Large intestine (tissue), 3 donors: ENCODE results near the gene CCS. TPM values are rescaled to one million over a fixed set of nuclear protein-coding genes. Genes with fewer than 3 reads are reported as not detected.

ENCODE experiments used
- DNase-seq, 2 donors: peaks; one replicate each; pipeline versions ENCODE4 v3.0.0 to v3.0.0-alpha.2; 2013
- H3K27ac ChIP-seq: one replicate; pipeline ENCODE4 v1.5.1; 2013; ENCODE audit warnings: low read length
- H3K27me3 ChIP-seq: 2 replicates; pipeline ENCODE4 v1.6.1; 2013; ENCODE audit warnings: low read length; ENCODE audit not compliant: control insufficient read depth, insufficient read depth
- H3K36me3 ChIP-seq: 2 replicates; pipeline ENCODE4 v1.6.1; 2013; ENCODE audit warnings: low read length; ENCODE audit not compliant: control insufficient read depth, insufficient read depth
- H3K4me1 ChIP-seq: one replicate; pipeline ENCODE4 v1.6.1; 2013; ENCODE audit warnings: low read length; ENCODE audit not compliant: control insufficient read depth, insufficient read depth
- H3K4me3 ChIP-seq: one replicate; pipeline ENCODE4 v1.5.1; 2013; ENCODE audit warnings: low read length
- H3K9me3 ChIP-seq: one replicate; pipeline ENCODE4 v1.6.1; 2013; ENCODE audit warnings: mild to moderate bottlenecking, low read depth, low read length, moderate library complexity; ENCODE audit not compliant: control insufficient read depth
- WGBS: methylation state at CpG from one replicate; pipeline ENCODE4 v1.1.5; 2013; ENCODE audit warnings: low lambda C conversion rate; ENCODE audit not compliant: insufficient coverage; 5-methylcytosine and 5-hydroxymethylcytosine counted together
- polyA plus RNA-seq: library from polyadenylated mRNA; unstranded; fragments of 120-200 nt; gene quantifications from one replicate; pipeline ENCODE4 v1.2.1, GENCODE V29; 2013

Gene CCS
- polyA plus RNA-seq, 1 donor = 55.8 TPM

DNA sequence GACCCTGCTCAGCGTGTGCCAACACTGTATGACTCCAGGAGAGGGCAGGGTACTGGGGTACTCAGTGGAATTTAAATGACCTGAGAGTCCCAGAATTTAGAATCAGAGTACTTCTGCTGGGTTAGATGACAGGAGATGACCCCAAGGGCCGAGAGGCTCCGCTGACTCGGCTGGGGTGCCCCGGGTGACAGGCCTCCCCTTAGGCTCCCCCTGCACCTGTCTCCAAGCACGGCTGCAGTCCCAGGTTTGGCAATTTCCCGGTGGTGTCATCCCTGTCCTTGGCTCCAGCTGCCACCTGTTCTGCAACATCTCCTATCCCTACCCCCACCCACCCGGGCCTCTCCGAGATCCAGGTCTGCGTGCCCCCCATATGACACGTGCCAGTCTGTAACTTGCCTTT, 44.9 kb upstream of the CCS start:
- Histone ChIP-seq H3K27me3 (peaks cover 8% of the 10 kb centered on the region), H3K4me3 (no peak overlapping the region), H3K36me3 (no peaks in the 10 kb centered on the region), H3K27ac (no peak overlapping the region), H3K9me3 (no peaks in the 10 kb centered on the region), H3K4me1 (peaks cover 28% of the 10 kb centered on the region)
- no peak for DNase-seq
- no CpG with 5 or more reads among the region's 11 CpGs for WGBS

DNA sequence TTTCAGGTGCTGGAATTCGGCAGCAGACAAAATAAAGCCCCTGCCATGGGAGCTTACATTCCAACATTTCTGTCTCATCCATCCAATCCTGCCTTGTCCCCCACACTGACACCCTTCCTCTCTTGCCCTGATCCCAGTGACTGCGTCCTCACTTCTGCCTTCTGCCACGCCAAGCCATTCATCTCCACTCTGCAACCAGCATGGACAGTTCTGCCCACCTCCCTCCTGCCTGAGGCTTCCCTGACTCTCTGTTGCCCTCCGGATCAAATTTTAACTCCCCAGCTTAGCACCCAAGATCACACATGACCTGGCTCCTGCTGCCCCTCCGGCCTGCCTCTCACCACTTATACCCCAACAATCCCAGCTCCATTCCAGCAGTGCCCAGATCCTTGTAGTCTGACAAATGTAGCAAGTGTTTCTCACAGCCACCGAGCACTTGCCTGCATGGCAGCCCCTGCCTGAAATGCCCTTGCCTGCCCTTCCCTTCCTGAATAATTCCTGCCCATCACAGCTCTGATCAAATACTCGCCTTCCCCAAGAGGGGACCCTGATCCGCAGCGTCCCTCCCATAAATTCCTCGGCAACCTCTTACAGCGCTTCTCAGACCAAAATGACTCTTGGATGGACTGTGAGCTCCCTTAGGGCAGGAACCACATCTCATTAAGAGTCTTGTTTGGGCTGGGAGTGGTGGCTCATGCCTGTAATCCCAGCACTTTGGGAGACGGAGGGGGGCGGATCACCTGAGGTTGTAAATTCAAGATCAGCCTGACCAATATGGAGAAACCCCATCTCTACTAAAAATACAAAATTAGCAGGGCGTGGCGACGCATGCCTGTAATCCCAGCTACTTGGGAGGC, 44.0 kb upstream of the CCS start:
- no peaks in the 10 kb centered on the region for H3K36me3 ChIP-seq
- DNase-seq = no peak
- peaks cover 8% of the 10 kb centered on the region for H3K27me3 ChIP-seq
- no peaks in the 10 kb centered on the region for H3K9me3 ChIP-seq
- H3K4me1 ChIP-seq = peaks cover 22% of the 10 kb centered on the region
- H3K27ac ChIP-seq = no peak overlapping the region
- no peak overlapping the region for H3K4me3 ChIP-seq
- no CpG with 5 or more reads among the region's 16 CpGs for WGBS

DNA sequence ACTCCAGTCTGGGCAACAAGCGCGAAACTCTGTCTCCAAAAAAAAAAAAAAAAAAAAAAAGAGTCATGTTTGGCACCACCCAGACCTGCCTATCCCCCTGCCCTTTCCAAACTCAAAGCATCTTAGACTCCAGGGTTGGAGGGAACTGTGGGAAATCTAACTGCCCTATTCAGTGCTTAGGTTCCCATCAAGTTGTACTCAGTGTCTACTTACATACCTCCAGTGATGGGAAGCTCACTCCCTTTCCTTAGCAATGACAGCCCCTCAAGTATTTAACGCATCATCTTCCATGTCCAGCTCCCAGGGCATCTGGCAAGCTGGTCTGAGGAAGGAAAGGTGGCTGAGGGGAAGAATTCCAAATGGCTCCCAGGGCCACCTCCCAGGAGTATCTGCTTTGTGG, 43.3 kb upstream of the CCS start:
- Histone ChIP-seq H3K4me3 (no peak overlapping the region), H3K27me3 (peaks cover 8% of the 10 kb centered on the region), H3K36me3 (no peaks in the 10 kb centered on the region), H3K9me3 (no peaks in the 10 kb centered on the region), H3K4me1 (peaks cover 19% of the 10 kb centered on the region), H3K27ac (no peak overlapping the region)
- WGBS = no CpG with 5 or more reads among the region's 3 CpGs
- no peak for DNase-seq

DNA sequence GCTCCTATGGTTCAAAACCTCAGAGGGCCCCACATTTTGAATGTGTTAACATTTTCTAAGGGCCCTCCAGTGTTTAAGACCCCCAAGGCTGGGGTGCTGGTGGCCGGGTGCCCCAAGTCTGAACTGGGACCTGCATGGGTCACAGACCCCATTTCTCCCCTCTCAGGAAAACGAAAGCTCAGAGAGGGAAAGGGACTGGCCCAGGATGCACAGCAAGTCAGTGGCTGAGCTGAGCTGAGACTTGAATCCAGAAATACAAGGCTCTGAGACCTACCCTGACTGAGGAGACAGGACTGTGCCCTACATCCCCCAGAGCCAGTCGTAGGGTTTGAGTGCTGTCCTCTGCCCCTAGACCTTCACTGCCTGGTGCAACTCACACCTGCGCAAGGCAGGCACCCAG, 42.1 kb upstream of the CCS start:
- no peaks in the 10 kb centered on the region for H3K9me3 ChIP-seq
- H3K36me3 ChIP-seq = no peaks in the 10 kb centered on the region
- H3K4me1 ChIP-seq = peaks cover 14% of the 10 kb centered on the region
- H3K27me3 ChIP-seq = peaks cover 8% of the 10 kb centered on the region
- no CpG with 5 or more reads among the region's 4 CpGs for WGBS
- H3K27ac ChIP-seq = no peak overlapping the region
- no peak for DNase-seq
- no peak overlapping the region for H3K4me3 ChIP-seq

DNA sequence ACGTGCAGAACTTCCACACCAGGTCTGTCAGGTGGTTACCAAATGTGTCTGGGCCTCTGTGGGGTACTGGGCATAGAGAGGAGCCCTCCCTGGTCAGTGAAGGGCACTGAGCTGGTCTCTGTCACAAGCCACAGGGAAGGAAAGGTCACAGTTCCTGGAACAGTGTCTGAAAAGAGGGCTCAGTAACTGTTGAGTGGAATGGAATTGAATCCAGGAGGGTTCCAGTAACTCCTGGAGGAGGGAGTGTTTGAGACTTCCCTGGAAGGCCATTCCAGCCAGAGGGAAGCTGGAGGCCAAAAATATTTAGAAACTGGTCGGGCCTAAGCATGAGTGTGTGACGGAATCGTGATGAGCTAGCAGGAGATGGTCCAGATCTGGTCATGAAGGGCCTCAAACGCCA, 38.4 kb upstream of the CCS start:
- Histone ChIP-seq H3K9me3 (peaks cover 2% of the 10 kb centered on the region), H3K4me1 (peaks cover 6% of the 10 kb centered on the region), H3K4me3 (no peak overlapping the region), H3K36me3 (no peaks in the 10 kb centered on the region), H3K27me3 (peaks cover 22% of the 10 kb centered on the region), H3K27ac (no peak overlapping the region)
- no peak for DNase-seq
- WGBS = no CpG with 5 or more reads among the region's 5 CpGs

DNA sequence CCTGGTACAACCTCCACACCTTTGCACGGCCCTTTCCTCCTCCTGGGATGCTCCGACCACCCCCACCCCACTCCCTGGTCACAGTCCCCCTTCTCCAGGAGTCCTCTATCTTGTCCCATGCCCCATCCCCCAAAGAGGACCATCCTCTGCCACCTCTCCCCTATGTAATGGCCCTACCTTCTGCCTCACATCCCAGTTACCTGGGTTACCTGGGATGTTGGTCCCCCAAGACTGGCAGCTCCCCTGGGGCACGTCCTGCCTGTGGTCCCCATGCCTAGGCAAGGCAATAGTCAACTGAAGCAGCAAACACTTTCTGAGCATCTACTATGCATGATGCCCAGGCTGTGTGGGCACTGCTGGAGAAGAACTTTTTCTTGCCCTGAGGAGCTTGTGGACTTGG, 37.6 kb upstream of the CCS start:
- Histone ChIP-seq H3K27me3 (peaks cover 25% of the 10 kb centered on the region), H3K4me3 (no peak overlapping the region), H3K9me3 (peaks cover 2% of the 10 kb centered on the region), H3K36me3 (no peaks in the 10 kb centered on the region), H3K27ac (no peak overlapping the region), H3K4me1 (peaks cover 6% of the 10 kb centered on the region)
- DNase-seq = no peak
- WGBS = no CpG with 5 or more reads among the region's 3 CpGs

DNA sequence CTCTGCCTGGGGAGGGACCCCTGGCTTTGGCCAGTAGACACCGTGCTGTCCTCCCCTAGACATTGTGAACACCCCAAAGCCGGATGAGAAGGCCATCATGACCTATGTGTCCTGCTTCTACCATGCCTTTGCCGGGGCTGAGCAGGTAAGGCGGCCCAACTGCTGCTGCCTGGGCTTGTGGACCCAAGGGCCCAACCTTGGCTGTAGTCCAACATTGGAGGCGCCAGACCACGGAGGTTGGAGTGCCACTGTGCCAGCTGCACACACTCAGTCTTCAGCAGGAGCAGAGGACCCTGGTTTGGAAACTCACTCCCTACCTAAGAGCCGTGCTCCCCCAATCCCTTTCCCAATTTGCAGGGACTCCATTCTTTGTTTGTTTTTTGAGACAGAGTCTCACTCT, 36.9 kb upstream of the CCS start:
- H3K4me3 ChIP-seq = no peak overlapping the region
- 100% methylated on average over 1 of the region's 7 CpGs for WGBS
- peaks cover 6% of the 10 kb centered on the region for H3K4me1 ChIP-seq
- H3K27me3 ChIP-seq = peaks cover 25% of the 10 kb centered on the region
- DNase-seq = no peak
- H3K36me3 ChIP-seq = no peaks in the 10 kb centered on the region
- peaks cover 2% of the 10 kb centered on the region for H3K9me3 ChIP-seq
- H3K27ac ChIP-seq = no peak overlapping the region

DNA sequence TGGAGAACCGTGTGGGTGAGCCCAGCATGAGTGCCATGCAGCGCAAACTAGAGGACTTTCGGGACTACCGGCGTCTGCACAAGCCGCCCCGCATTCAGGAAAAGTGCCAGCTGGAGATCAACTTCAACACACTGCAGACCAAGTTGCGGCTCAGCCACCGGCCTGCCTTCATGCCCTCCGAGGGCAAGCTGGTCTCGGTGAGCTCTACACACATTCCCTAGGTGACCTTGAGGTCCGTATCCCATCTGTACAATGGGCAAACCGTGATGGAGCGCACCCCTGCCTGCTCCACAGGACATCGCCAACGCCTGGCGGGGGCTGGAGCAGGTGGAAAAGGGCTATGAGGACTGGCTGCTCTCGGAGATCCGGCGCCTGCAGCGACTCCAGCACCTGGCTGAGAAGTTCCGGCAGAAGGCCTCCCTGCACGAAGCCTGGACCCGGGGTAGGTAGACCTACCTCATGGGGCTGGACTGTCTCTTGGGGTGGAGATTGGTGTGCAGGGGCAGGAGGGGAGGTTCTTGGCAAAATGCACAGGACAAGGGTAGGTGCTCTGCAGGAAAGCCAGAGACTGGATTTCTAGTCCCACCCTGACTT, 35.2 kb upstream of the CCS start:
- WGBS = 100% methylated on average over 1 of the region's 24 CpGs
- H3K27me3 ChIP-seq = peaks cover 25% of the 10 kb centered on the region
- DNase-seq = no peak

DNA sequence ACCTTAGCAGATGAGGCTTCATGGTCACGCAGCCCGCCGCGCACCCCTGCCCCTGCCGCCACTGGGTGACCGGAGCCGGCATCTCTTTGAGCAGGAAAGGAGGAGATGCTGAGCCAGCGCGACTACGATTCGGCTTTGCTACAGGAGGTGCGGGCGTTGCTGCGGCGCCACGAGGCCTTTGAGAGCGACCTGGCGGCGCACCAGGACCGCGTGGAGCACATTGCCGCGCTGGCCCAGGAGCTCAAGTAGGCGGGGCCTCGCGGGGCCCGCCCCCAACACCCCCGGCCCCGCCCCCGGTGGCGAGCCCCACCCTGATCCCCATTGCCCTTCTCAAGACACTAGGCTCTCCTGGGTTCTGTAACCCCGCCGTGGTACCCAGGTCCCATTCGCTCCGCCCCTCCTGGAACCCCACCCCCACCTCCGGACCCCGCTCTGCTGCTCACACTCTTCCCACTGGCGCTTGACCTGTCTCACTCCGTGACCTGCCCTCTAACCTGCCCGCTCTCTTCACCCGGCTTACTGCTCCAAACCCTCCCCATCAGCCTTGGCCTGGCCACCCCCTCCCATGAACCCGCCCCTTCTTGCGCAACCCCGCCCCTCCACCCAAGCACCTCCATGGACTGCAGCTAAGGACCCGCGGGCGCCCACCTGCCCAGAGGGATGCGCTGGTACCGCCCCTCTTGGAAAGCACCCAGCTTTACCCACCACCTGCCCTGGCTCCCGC, 33.7 kb upstream of the CCS start:
- Histone ChIP-seq H3K27ac (no peak overlapping the region), H3K36me3 (no peaks in the 10 kb centered on the region), H3K9me3 (peaks cover 2% of the 10 kb centered on the region), H3K27me3 (peaks cover 25% of the 10 kb centered on the region), H3K4me1 (peaks cover 6% of the 10 kb centered on the region), H3K4me3 (no peak overlapping the region)
- no CpG with 5 or more reads among the region's 50 CpGs for WGBS
- peak in 1 of 2 donors; percentile 55 for DNase-seq

More for the DNA sequence above, 35.2 kb upstream of the CCS start:
- peaks cover 6% of the 10 kb centered on the region for H3K4me1 ChIP-seq
- H3K9me3 ChIP-seq = peaks cover 2% of the 10 kb centered on the region
- no peak overlapping the region for H3K4me3 ChIP-seq
- H3K36me3 ChIP-seq = no peaks in the 10 kb centered on the region
- no peak overlapping the region for H3K27ac ChIP-seq

DNA sequence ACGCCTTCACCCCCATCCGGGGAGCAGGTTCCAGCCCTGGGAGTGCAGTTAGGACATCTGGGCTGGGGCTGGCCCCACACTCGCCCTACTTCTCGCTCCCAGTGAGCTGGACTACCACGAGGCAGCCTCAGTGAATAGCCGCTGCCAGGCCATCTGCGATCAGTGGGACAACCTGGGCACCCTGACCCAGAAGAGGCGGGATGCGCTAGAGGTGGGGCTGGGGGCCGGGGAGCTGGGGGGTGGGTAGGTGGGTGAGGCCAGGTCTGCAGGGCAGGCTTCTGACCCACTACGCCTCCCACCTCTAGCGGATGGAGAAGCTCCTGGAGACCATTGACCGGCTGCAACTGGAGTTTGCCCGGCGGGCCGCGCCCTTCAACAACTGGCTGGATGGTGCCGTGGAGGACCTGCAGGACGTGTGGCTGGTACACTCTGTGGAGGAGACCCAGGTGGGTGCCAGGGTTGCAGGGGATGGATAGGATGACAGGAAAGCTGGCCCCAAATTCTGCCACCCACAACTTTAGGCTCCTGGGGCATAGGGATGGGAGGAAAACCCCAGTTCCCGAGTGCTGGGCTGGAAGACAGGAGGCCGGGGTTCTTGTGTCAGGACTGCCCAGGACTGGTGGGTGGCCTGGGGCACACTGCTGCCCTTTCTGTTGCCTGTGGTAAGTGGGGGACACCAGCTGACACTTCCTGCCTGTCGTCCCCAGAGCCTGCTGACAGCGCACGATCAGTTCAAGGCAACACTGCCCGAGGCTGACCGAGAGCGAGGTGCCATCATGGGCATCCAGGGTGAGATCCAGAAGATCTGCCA, 32.9 kb upstream of the CCS start:
- DNase-seq = no peak
- peaks cover 2% of the 10 kb centered on the region for H3K9me3 ChIP-seq
- H3K4me3 ChIP-seq = no peak overlapping the region
- WGBS = 50% methylated on average over 2 of the region's 27 CpGs
- no peak overlapping the region for H3K27ac ChIP-seq
- H3K36me3 ChIP-seq = no peaks in the 10 kb centered on the region
- H3K4me1 ChIP-seq = peaks cover 6% of the 10 kb centered on the region
- H3K27me3 ChIP-seq = peaks cover 25% of the 10 kb centered on the region
